ENCODE results near the gene CNKSR3.
A peak's percentile ranks its signal among the peaks of the same experiment; 100 is the strongest.

CNKSR3 gene

GRCh38 chr6:154494592-154495311, 15.7 kb downstream of the CNKSR3 start:
- H3K9me3 Mint-ChIP-seq, result no peaks in the 10 kb centered on the region
- peaks cover 14% of the 10 kb centered on the region for H3K36me3 Mint-ChIP-seq (ENCODE audit: low read depth)
- peaks cover 34% of the 10 kb centered on the region for H3K4me1 Mint-ChIP-seq
- no peak overlapping the region for H3K4me3 Mint-ChIP-seq
- H3K27ac Mint-ChIP-seq, result no peak overlapping the region
- DNase-seq, result no peak
- no peaks in the 10 kb centered on the region for H3K27me3 Mint-ChIP-seq (ENCODE audit: low read depth, poor library complexity)
- TF ChIP-seq, protein P1, sequence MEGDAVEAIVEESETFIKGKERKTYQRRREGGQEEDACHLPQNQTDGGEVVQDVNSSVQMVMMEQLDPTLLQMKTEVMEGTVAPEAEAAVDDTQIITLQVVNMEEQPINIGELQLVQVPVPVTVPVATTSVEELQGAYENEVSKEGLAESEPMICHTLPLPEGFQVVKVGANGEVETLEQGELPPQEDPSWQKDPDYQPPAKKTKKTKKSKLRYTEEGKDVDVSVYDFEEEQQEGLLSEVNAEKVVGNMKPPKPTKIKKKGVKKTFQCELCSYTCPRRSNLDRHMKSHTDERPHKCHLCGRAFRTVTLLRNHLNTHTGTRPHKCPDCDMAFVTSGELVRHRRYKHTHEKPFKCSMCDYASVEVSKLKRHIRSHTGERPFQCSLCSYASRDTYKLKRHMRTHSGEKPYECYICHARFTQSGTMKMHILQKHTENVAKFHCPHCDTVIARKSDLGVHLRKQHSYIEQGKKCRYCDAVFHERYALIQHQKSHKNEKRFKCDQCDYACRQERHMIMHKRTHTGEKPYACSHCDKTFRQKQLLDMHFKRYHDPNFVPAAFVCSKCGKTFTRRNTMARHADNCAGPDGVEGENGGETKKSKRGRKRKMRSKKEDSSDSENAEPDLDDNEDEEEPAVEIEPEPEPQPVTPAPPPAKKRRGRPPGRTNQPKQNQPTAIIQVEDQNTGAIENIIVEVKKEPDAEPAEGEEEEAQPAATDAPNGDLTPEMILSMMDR (IDR thresholded peaks at IDR 0.05), result no peak

- H3K27me3 Mint-ChIP-seq (ENCODE audit: low read depth, poor library complexity), result no peaks in the 10 kb centered on the region
- peaks cover 54% of the 10 kb centered on the region for H3K4me1 Mint-ChIP-seq
- TF ChIP-seq, protein P1 (IDR thresholded peaks at IDR 0.05), result no peak
- no peak overlapping the region for H3K27ac Mint-ChIP-seq
- no peak for DNase-seq
- H3K9me3 Mint-ChIP-seq, result no peaks in the 10 kb centered on the region
- H3K36me3 Mint-ChIP-seq (ENCODE audit: low read depth), result peaks cover 24% of the 10 kb centered on the region
- no peak overlapping the region for H3K4me3 Mint-ChIP-seq
Observed at GRCh38 chr6:154491567-154492470, 18.7 kb downstream of the CNKSR3 start.

- H3K4me3 Mint-ChIP-seq, result no peak overlapping the region
- H3K27me3 Mint-ChIP-seq (ENCODE audit: low read depth, poor library complexity), result no peaks in the 10 kb centered on the region
- peaks cover 46% of the 10 kb centered on the region for H3K4me1 Mint-ChIP-seq
Observed at GRCh38 chr6:154489822-154490221, 20.7 kb downstream of the CNKSR3 start.

DNA sequence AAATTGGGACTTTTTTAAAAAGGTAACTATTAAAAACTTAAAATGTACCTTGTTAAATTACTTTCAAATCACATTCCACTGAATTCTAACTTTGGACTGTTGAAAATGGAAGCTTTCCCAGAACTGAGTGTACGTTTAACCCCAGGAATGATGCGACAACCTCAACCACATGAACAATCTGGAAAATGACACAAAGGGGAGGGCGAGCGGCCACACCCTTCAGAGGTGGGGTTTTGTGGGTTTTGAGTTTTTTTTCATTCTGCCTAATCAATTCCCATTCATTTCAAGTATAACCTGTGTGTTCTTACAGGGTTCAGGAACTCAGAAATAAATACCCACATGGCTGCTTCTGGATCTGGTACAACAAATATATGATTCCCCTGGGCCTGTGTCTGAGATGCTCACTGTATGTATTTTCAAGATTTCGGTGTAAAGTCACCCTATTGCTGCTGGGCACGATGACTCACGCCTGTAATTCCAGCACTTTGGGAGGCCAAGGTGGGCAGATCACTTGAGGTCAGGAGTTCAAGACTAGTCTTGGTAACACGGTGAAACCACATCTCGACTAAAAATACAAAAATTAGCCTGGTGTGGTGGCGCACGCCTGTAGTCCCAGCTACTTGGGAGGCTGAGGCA, 21.6 kb downstream of the CNKSR3 start:
- no peak overlapping the region for H3K4me3 Mint-ChIP-seq
- TF ChIP-seq, protein P1 (IDR thresholded peaks at IDR 0.05), result no peak
- H3K27me3 Mint-ChIP-seq (ENCODE audit: low read depth, poor library complexity), result peaks cover under 1% of the 10 kb centered on the region
- DNase-seq, result no peak
- H3K4me1 Mint-ChIP-seq, result peaks cover 49% of the 10 kb centered on the region
- H3K36me3 Mint-ChIP-seq (ENCODE audit: low read depth), result peaks cover 17% of the 10 kb centered on the region
- no peaks in the 10 kb centered on the region for H3K9me3 Mint-ChIP-seq
- H3K27ac Mint-ChIP-seq, result no peak overlapping the region

More at GRCh38 chr6:154489822-154490221, 20.7 kb downstream of the CNKSR3 start:
- Mint-ChIP-seq H3K36me3 (ENCODE audit: low read depth) (peaks cover 17% of the 10 kb centered on the region), H3K9me3 (no peaks in the 10 kb centered on the region), H3K27ac (peak overlapping the region; percentile 41)
- no peak for DNase-seq
- TF ChIP-seq, protein P1 (IDR thresholded peaks at IDR 0.05), result no peak

DNA sequence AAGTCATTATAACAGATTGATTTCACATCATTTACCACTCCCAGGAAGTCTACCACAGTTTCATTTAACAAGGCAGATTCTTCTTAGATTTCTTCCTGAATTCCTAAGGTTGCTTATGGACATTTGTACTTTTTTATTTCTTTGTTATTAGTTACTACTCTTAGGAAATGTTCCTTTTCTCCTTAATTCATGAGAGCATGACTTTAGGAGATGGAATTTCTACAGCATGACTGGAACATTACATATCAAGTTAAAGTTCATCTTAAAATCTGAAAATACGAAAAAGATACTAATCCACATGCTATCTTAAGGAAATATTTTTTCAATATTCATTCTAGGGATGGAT, 22.3 kb downstream of the CNKSR3 start:
- DNase-seq, result no peak
- peaks cover 56% of the 10 kb centered on the region for H3K4me1 Mint-ChIP-seq

More for the DNA sequence above, 22.3 kb downstream of the CNKSR3 start:
- no peak overlapping the region for H3K27ac Mint-ChIP-seq
- H3K4me3 Mint-ChIP-seq, result no peak overlapping the region
- TF ChIP-seq, protein P1 (IDR thresholded peaks at IDR 0.05), result no peak
- peaks cover 3% of the 10 kb centered on the region for H3K27me3 Mint-ChIP-seq (ENCODE audit: low read depth, poor library complexity)
- H3K9me3 Mint-ChIP-seq, result no peaks in the 10 kb centered on the region
- H3K36me3 Mint-ChIP-seq (ENCODE audit: low read depth), result peaks cover 17% of the 10 kb centered on the region

Data from nephron progenitor cell (in vitro differentiated cells).